ENCODE measurements around the gene WDR37. TPM values are rescaled to one million over a fixed set of nuclear protein-coding genes. Genes with fewer than 3 reads are reported as not detected.
A peak's percentile ranks its signal among the peaks of the same experiment; 100 is the strongest.

WDR37 gene
- total and polyA plus RNA-seq, 10 donors, result 8.4 to 60.6 (median 33.9) TPM

- no peak for DNase-seq
- intact Hi-C loops (cut with DNase I; ENCODE audit: low total_unique reads), result no loop called here
- Histone ChIP-seq H3K36me3 (peaks cover 7 to 98% (median 86%) of the 10 kb centered on the region in 6 donors), H3K27me3 (replicated peaks in 1 of 7) (no peaks in the 10 kb centered on the region), H3K4me3 (no peak overlapping the region), H3K27ac (no peak overlapping the region), H3K9me3 (no peaks in the 10 kb centered on the region), H3K4me1 (peaks cover 0 to 17% (median 8%) of the 10 kb centered on the region in 6 donors)
- TF ChIP-seq POLR2A (IDR thresholded peaks at IDR 0.05) (no peak), CTCF (IDR thresholded peaks at IDR 0.05 in 8 of 11, conservative IDR thresholded peaks at IDR 0.05 in 3 of 11) (no peak), POLR2AphosphoS5 (IDR thresholded peaks at IDR 0.05) (no peak)
- WGBS, 5 donors, result 84 to 89% (median 88%) methylated on average over 12 of the region's 12 CpGs
These were observed 64.1 kb downstream of the WDR37 start for GRCh38 chr10:1120306-1120705.

- H3K36me3 ChIP-seq, result peaks cover 8 to 98% (median 86%) of the 10 kb centered on the region in 6 donors
- no peak for DNase-seq
- no peak overlapping the region for H3K4me3 ChIP-seq
- WGBS, 5 donors, result 90 to 96% (median 93%) methylated on average over 22 of the region's 22 CpGs
- no peaks in the 10 kb centered on the region for H3K27me3 ChIP-seq (replicated peaks in 1 of 7)
- H3K9me3 ChIP-seq, result no peaks in the 10 kb centered on the region
- no peak overlapping the region for H3K27ac ChIP-seq
- H3K4me1 ChIP-seq, result peaks cover 0 to 17% (median 8%) of the 10 kb centered on the region in 6 donors
- TF ChIP-seq CTCF (IDR thresholded peaks at IDR 0.05 in 8 of 11, conservative IDR thresholded peaks at IDR 0.05 in 3 of 11), result no peak
- no peak for TF ChIP-seq POLR2A (IDR thresholded peaks at IDR 0.05)
- peak in 2 of 3 donors; percentile 11 to 24 for TF ChIP-seq POLR2AphosphoS5 (IDR thresholded peaks at IDR 0.05)
- intact Hi-C loops (cut with DNase I; ENCODE audit: low total_unique reads), result no loop called here
These were observed 64.6 kb downstream of the WDR37 start for GRCh38 chr10:1120801-1121211.

- no peak for DNase-seq
- no peaks in the 10 kb centered on the region for H3K9me3 ChIP-seq
- peak in 1 of 3 donors; percentile 22 for TF ChIP-seq POLR2AphosphoS5 (IDR thresholded peaks at IDR 0.05)
- TF ChIP-seq POLR2A (IDR thresholded peaks at IDR 0.05), result no peak
- no peak for TF ChIP-seq CTCF (IDR thresholded peaks at IDR 0.05 in 8 of 11, conservative IDR thresholded peaks at IDR 0.05 in 3 of 11)
- no peak overlapping the region for H3K4me3 ChIP-seq
- peaks cover 9 to 98% (median 85%) of the 10 kb centered on the region in 6 donors for H3K36me3 ChIP-seq
- intact Hi-C loops (cut with DNase I; ENCODE audit: low total_unique reads), result no loop called here
- H3K27ac ChIP-seq, result no peak overlapping the region
- H3K4me1 ChIP-seq, result peaks cover 0 to 17% (median 8%) of the 10 kb centered on the region in 6 donors
- no peaks in the 10 kb centered on the region for H3K27me3 ChIP-seq (replicated peaks in 1 of 7)
- WGBS, 5 donors, result 92 to 96% (median 94%) methylated on average over 23 of the region's 23 CpGs
These were observed 65.2 kb downstream of the WDR37 start for GRCh38 chr10:1121271-1121970.

GRCh38 chr10:1122349-1122748 is 66.2 kb downstream of the WDR37 start:
- H3K27me3 ChIP-seq (replicated peaks in 1 of 7), result no peaks in the 10 kb centered on the region

More at GRCh38 chr10:1122349-1122748, 66.2 kb downstream of the WDR37 start:
- no peak for TF ChIP-seq CTCF (IDR thresholded peaks at IDR 0.05 in 8 of 11, conservative IDR thresholded peaks at IDR 0.05 in 3 of 11)
- TF ChIP-seq POLR2AphosphoS5 (IDR thresholded peaks at IDR 0.05), result peak in 2 of 3 donors; percentile 22 to 58
- H3K9me3 ChIP-seq, result no peaks in the 10 kb centered on the region
- no peak overlapping the region for H3K4me3 ChIP-seq
- no peak for DNase-seq
- no peak overlapping the region for H3K27ac ChIP-seq
- H3K36me3 ChIP-seq, result peaks cover 9 to 98% (median 83%) of the 10 kb centered on the region in 6 donors
- 76 to 90% (median 80%) methylated on average over 6 of the region's 6 CpGs for WGBS, 5 donors
- intact Hi-C loops (cut with DNase I; ENCODE audit: low total_unique reads), result no loop called here
- peaks cover 0 to 17% (median 8%) of the 10 kb centered on the region in 6 donors for H3K4me1 ChIP-seq
